Neural cell (in vitro differentiated cells): ENCODE data around the gene RUFY2. TPM values are rescaled to one million over a fixed set of nuclear protein-coding genes. Genes with fewer than 3 reads are reported as not detected.

Experiments
- H2AFZ ChIP-seq: fragments of 200-600, 300-800 bp; sonication (generic), shearing (Covaris generic); 2 replicates; pipeline ENCODE4 v1.6.0; 2014; ENCODE audit warnings: low read depth, mild to moderate bottlenecking, antibody characterized with exemption, low read length, moderate library complexity
- H3F3A ChIP-seq: fragments of 200-600 bp; shearing (Covaris generic); 2 replicates; pipeline ENCODE4 v1.6.1; 2016; ENCODE audit warnings: mild to moderate bottlenecking, moderate library complexity, mixed read lengths, antibody characterized with exemption, low read length; ENCODE audit not compliant: insufficient read depth, poor library complexity, severe bottlenecking
- H3K27ac ChIP-seq: fragments of 200-600, 300-800 bp; sonication (generic), shearing (Covaris generic); 2 replicates; pipeline ENCODE4 v1.5.1; 2014; ENCODE audit warnings: mild to moderate bottlenecking, low read length, moderate library complexity
- H3K27me3 ChIP-seq: fragments of 300-800, 200-600 bp; sonication (generic), shearing (Covaris generic); 2 replicates; pipeline ENCODE4 v1.6.0; 2014; ENCODE audit warnings: mild to moderate bottlenecking, low read depth, low read length, moderate library complexity; ENCODE audit not compliant: insufficient read depth
- H3K36me3 ChIP-seq: fragments of 300-800, 200-600 bp; sonication (generic), shearing (Covaris generic); 2 replicates; pipeline ENCODE4 v1.5.1; 2014; ENCODE audit warnings: mild to moderate bottlenecking, antibody characterized with exemption, low read length, moderate library complexity; ENCODE audit not compliant: insufficient read depth
- H3K4me2 ChIP-seq: fragments of 300-800, 200-600 bp; sonication (generic), shearing (Covaris generic); 2 replicates; pipeline ENCODE4 v1.6.0; 2014; ENCODE audit warnings: mild to moderate bottlenecking, low read length
- H3K4me3 ChIP-seq: fragments of 300-800, 200-600 bp; sonication (generic), shearing (Covaris generic); 2 replicates; pipeline ENCODE4 v1.5.1; 2014; ENCODE audit warnings: mild to moderate bottlenecking, low read length, moderate library complexity
- H3K79me2 ChIP-seq: fragments of 200-600 bp; shearing (Covaris generic); replicated peaks from 2 replicates; pipeline ENCODE4 v1.6.0; 2014; ENCODE audit warnings: mild to moderate bottlenecking, low read length, moderate library complexity; ENCODE audit not compliant: insufficient read depth
- H3K9ac ChIP-seq: fragments of 300-800, 200-600 bp; sonication (generic), shearing (Covaris generic); 2 replicates; pipeline ENCODE4 v1.6.1; 2016; ENCODE audit warnings: mild to moderate bottlenecking, low read length, mixed read lengths
- H3K9me2 ChIP-seq: fragments of 200-600 bp; shearing (Covaris generic); 2 replicates; pipeline ENCODE4 v1.6.1; 2016; ENCODE audit warnings: mild to moderate bottlenecking, low read length, mixed read lengths; ENCODE audit not compliant: insufficient read depth
- H3K9me3 ChIP-seq: fragments of 200-600, 300-800 bp; sonication (generic), shearing (Covaris generic); 2 replicates; pipeline ENCODE4 v1.6.1; 2016; ENCODE audit warnings: mild to moderate bottlenecking, mixed run types, low read length, moderate library complexity, mixed read lengths
- H4K20me1 ChIP-seq: fragments of 200-600 bp; shearing (Covaris generic); 2 replicates; pipeline ENCODE4 v1.6.1; 2016; ENCODE audit warnings: mild to moderate bottlenecking, mixed run types; ENCODE audit not compliant: insufficient read depth
- EP300 ChIP-seq: fragments of 450-650 bp; conservative IDR thresholded peaks from 2 replicates; pipeline ENCODE4 v1.6.1; 2014; ENCODE audit warnings: antibody characterized with exemption, mild to moderate bottlenecking, moderate library complexity; ENCODE audit not compliant: poor library complexity, severe bottlenecking
- EZH2 ChIP-seq: fragments of 200-600, 300-800 bp; shearing (Covaris generic), sonication (generic); IDR thresholded peaks from 2 replicates; pipeline ENCODE4 v1.6.1; 2014; ENCODE audit warnings: antibody characterized with exemption, low read length, borderline replicate concordance, mild to moderate bottlenecking; ENCODE audit not compliant: insufficient read depth, poor library complexity, severe bottlenecking
- MXI1 ChIP-seq: fragments of 450-650 bp; conservative IDR thresholded peaks from 2 replicates; pipeline ENCODE4 v1.6.1; 2014; ENCODE audit warnings: antibody characterized with exemption, mild to moderate bottlenecking; ENCODE audit not compliant: poor library complexity, severe bottlenecking
- POLR2AphosphoS5 ChIP-seq: IDR thresholded peaks from 2 replicates; pipeline ENCODE4 v1.6.1; 2012
- RAD21 ChIP-seq: fragments of 450-650 bp; conservative IDR thresholded peaks from 2 replicates; pipeline ENCODE4 v1.6.1; 2014; ENCODE audit warnings: antibody characterized with exemption, mild to moderate bottlenecking, moderate library complexity
- SMC3 ChIP-seq: fragments of 450-650 bp; conservative IDR thresholded peaks from 2 replicates; pipeline ENCODE4 v1.6.1; 2014; ENCODE audit warnings: antibody characterized with exemption, mild to moderate bottlenecking, moderate library complexity; ENCODE audit not compliant: poor library complexity
- TAF1 ChIP-seq: IDR thresholded peaks from 2 replicates; pipeline ENCODE4 v1.6.1; 2012; ENCODE audit warnings: low read depth
- polyA plus RNA-seq: library from polyadenylated mRNA; depleted of rRNA; stranded (reverse); fragments of >200 nt; gene quantifications from 2 replicates; pipeline ENCODE4 v1.2.3, GENCODE V29; 2014
- TF ChIP-seq, protein P1 (sequence below): IDR thresholded peaks from 2 replicates; pipeline ENCODE4 v1.6.1; 2012; ENCODE audit warnings: borderline replicate concordance
- TF ChIP-seq, protein P2 (sequence below): fragments of 450-650 bp; IDR thresholded peaks from 2 replicates; pipeline ENCODE4 v1.5.1; 2014; ENCODE audit warnings: antibody characterized with exemption, mild to moderate bottlenecking, moderate library complexity; ENCODE audit not compliant: poor library complexity, severe bottlenecking

The RUFY2 gene
- polyA plus RNA-seq, 1 donor from 2014 or later = 168 TPM

DNA sequence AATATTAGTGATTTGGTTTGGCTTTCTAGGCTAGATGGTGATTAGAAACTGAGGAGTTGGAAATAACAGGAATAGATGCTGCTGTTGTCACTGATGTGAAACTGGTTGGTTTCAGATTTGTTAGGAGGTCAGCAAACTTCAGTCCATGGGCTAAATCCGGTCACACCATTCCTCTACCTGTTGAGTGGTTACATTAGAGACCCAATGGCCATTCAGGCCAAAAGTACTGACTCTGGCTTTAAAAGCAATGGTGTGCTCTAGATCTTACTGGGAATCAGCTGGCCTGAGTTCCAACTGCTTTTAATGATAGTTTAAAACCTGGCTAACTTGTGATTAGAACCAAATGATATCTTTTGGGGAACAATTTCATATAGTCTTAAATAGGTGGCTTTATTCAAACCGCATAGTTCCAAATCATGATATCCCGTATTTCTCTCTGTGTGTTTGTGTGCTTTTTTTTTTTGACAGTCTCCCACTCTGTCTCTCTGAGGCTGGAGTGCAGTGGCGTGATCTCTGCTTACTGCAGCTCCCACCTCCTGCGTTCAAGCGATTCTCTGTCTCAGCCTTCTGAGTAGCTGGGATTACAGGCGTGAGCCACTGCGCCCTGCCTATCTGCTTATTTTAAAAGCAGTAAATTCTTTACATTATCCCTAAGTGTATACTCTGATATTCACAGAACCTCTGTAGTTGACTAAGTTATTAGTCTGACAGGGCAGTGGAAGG, 66.6 kb downstream of the RUFY2 start:
- Histone ChIP-seq H3K9me2 (no peaks in the 10 kb centered on the region), H3K27ac (no peak overlapping the region), H2AFZ (no peak overlapping the region), H3K9me3 (no peaks in the 10 kb centered on the region), H3K9ac (no peak overlapping the region), H3F3A (peaks cover 7% of the 10 kb centered on the region), H3K4me3 (no peak overlapping the region), H3K4me2 (no peak overlapping the region), H3K79me2 (peaks cover 72% of the 10 kb centered on the region), H4K20me1 (peaks cover 52% of the 10 kb centered on the region), H3K36me3 (peaks cover 15% of the 10 kb centered on the region), H3K27me3 (no peaks in the 10 kb centered on the region)
- TF ChIP-seq EP300 (no peak), SMC3 (no peak), TAF1 (no peak), EZH2 (no peak), POLR2AphosphoS5 (no peak), RAD21 (no peak), MXI1 (no peak)
- TF ChIP-seq, protein P1, sequence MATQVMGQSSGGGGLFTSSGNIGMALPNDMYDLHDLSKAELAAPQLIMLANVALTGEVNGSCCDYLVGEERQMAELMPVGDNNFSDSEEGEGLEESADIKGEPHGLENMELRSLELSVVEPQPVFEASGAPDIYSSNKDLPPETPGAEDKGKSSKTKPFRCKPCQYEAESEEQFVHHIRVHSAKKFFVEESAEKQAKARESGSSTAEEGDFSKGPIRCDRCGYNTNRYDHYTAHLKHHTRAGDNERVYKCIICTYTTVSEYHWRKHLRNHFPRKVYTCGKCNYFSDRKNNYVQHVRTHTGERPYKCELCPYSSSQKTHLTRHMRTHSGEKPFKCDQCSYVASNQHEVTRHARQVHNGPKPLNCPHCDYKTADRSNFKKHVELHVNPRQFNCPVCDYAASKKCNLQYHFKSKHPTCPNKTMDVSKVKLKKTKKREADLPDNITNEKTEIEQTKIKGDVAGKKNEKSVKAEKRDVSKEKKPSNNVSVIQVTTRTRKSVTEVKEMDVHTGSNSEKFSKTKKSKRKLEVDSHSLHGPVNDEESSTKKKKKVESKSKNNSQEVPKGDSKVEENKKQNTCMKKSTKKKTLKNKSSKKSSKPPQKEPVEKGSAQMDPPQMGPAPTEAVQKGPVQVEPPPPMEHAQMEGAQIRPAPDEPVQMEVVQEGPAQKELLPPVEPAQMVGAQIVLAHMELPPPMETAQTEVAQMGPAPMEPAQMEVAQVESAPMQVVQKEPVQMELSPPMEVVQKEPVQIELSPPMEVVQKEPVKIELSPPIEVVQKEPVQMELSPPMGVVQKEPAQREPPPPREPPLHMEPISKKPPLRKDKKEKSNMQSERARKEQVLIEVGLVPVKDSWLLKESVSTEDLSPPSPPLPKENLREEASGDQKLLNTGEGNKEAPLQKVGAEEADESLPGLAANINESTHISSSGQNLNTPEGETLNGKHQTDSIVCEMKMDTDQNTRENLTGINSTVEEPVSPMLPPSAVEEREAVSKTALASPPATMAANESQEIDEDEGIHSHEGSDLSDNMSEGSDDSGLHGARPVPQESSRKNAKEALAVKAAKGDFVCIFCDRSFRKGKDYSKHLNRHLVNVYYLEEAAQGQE = no peak
- TF ChIP-seq, protein P2, sequence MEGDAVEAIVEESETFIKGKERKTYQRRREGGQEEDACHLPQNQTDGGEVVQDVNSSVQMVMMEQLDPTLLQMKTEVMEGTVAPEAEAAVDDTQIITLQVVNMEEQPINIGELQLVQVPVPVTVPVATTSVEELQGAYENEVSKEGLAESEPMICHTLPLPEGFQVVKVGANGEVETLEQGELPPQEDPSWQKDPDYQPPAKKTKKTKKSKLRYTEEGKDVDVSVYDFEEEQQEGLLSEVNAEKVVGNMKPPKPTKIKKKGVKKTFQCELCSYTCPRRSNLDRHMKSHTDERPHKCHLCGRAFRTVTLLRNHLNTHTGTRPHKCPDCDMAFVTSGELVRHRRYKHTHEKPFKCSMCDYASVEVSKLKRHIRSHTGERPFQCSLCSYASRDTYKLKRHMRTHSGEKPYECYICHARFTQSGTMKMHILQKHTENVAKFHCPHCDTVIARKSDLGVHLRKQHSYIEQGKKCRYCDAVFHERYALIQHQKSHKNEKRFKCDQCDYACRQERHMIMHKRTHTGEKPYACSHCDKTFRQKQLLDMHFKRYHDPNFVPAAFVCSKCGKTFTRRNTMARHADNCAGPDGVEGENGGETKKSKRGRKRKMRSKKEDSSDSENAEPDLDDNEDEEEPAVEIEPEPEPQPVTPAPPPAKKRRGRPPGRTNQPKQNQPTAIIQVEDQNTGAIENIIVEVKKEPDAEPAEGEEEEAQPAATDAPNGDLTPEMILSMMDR = no peak

DNA sequence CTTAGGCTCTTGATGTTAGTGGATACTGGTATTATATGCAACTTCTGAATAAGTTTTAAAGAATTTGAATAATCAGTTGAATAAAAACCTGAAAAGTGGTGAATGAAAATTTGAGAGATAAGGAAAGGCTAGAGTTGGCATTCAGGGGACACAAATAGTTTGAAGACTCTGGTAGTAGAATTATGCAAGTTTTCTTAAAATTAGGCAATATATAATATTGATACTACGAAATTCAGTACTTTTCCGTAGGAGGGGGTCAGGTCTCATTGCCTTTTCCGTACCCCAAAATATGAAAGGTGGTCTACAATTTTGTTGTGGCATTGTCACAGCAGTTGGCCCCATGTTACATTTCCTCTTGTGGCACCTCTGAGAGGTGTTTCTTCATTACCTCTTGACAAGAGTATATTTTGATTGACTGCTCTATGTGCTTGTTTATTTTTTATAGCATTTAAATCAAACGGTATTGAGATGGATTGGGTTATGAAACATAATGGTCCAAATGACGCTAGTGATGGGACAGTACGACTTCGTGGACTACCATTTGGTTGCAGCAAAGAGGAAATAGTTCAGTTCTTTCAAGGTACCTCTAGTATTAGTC, 70.2 kb downstream of the RUFY2 start:
- no peak for TF ChIP-seq RAD21
- TF ChIP-seq, protein P2 = no peak
- no peak for TF ChIP-seq EP300
- TF ChIP-seq POLR2AphosphoS5 = no peak
- TF ChIP-seq SMC3 = no peak
- no peak for TF ChIP-seq EZH2
- TF ChIP-seq, protein P1 = no peak
- TF ChIP-seq MXI1 = no peak
- no peak for TF ChIP-seq TAF1
- no peaks in the 10 kb centered on the region for H3K27me3 ChIP-seq
- no peaks in the 10 kb centered on the region for H3K9me2 ChIP-seq
- no peak overlapping the region for H3K9ac ChIP-seq
- H2AFZ ChIP-seq = no peak overlapping the region
- peaks cover 9% of the 10 kb centered on the region for H3K36me3 ChIP-seq
- H4K20me1 ChIP-seq = peaks cover 65% of the 10 kb centered on the region
- no peaks in the 10 kb centered on the region for H3K9me3 ChIP-seq
- H3F3A ChIP-seq = peaks cover 7% of the 10 kb centered on the region
- peak overlapping the region; percentile 87 for H3K4me3 ChIP-seq
- H3K79me2 ChIP-seq = peaks cover 93% of the 10 kb centered on the region
- peak overlapping the region; percentile 80 for H3K4me2 ChIP-seq
- no peak overlapping the region for H3K27ac ChIP-seq
